Endodermal cell (in vitro differentiated cells): ENCODE measurements around the gene SSH2. TPM values are rescaled to one million over a fixed set of nuclear protein-coding genes. Genes with fewer than 3 reads are reported as not detected.

ENCODE experiments used
- DNase-seq: peaks from one replicate; pipeline ENCODE4 v3.0.0-alpha.2; 2017
- H3K27ac ChIP-seq: 2 replicates; pipeline ENCODE4 v1.5.1; 2013; ENCODE audit warnings: mild to moderate bottlenecking, low read depth, low read length, moderate library complexity
- H3K27me3 ChIP-seq: 2 replicates; pipeline ENCODE4 v1.6.1; 2013; ENCODE audit warnings: mild to moderate bottlenecking, low read length, moderate library complexity; ENCODE audit not compliant: insufficient read depth, control insufficient read depth, poor library complexity, severe bottlenecking
- H3K36me3 ChIP-seq: 2 replicates; pipeline ENCODE4 v1.7.0; 2013; ENCODE audit warnings: mild to moderate bottlenecking, low read length, moderate library complexity; ENCODE audit not compliant: control insufficient read depth, insufficient read depth
- H3K4me1 ChIP-seq: one replicate; pipeline ENCODE4 v1.7.0; 2013; ENCODE audit warnings: low read length; ENCODE audit not compliant: control insufficient read depth, insufficient read depth
- H3K4me3 ChIP-seq: 2 replicates; pipeline ENCODE4 v1.5.1; 2013; ENCODE audit warnings: mild to moderate bottlenecking, low read length, moderate library complexity
- H3K9ac ChIP-seq: 2 replicates; pipeline ENCODE4 v1.6.1; 2013; ENCODE audit warnings: mild to moderate bottlenecking, low read length, moderate library complexity; ENCODE audit not compliant: poor library complexity, severe bottlenecking; ENCODE audit errors: extremely low read depth
- H3K9me3 ChIP-seq: 2 replicates; pipeline ENCODE4 v1.6.1; 2013; ENCODE audit warnings: mild to moderate bottlenecking, low read length, moderate library complexity; ENCODE audit not compliant: control insufficient read depth
- H3K27ac Mint-ChIP-seq: 2 replicates; pipeline ENCODE4 v1.8.0; 2020; ENCODE audit warnings: mixed read lengths
- H3K27me3 Mint-ChIP-seq: 2 replicates; pipeline ENCODE4 v1.8.0; 2021; ENCODE audit warnings: mild to moderate bottlenecking, mixed read lengths; ENCODE audit not compliant: insufficient read depth
- H3K36me3 Mint-ChIP-seq: 2 replicates; pipeline ENCODE4 v1.8.0; 2020; ENCODE audit warnings: low read depth, mixed read lengths
- H3K4me1 Mint-ChIP-seq: 2 replicates; pipeline ENCODE4 v1.8.0; 2020; ENCODE audit warnings: mixed read lengths
- H3K4me3 Mint-ChIP-seq: 2 replicates; pipeline ENCODE4 v1.8.0; 2020; ENCODE audit warnings: mild to moderate bottlenecking, moderate library complexity, mixed read lengths
- H3K9me3 Mint-ChIP-seq: 2 replicates; pipeline ENCODE4 v1.8.0; 2020; ENCODE audit warnings: mild to moderate bottlenecking, mixed read lengths
- CTCF ChIP-seq: fragments of 200-600 bp; sonication (generic); conservative IDR thresholded peaks from 2 replicates; pipeline ENCODE4 v1.5.0; 2021; ENCODE audit warnings: antibody characterized with exemption, mild to moderate bottlenecking
- WGBS, 2 experiments: methylation state at CpG; one replicate each; pipeline versions ENCODE4 v1.1.5 to v1.1.7; 2013; ENCODE audit warnings: missing lambda C conversion rate in 2 of 2, mixed read lengths in 1 of 2; ENCODE audit not compliant: insufficient coverage in 1 of 2, insufficient read length in 1 of 2; 5-methylcytosine and 5-hydroxymethylcytosine counted together
- total RNA-seq, 2 donors: library from RNA; stranded (reverse); fragmentation: NEBNext Ultra II Directional in 1 of 2; extraction: Animal tissue kit (Norgen Biotek cat#: 25700) in 1 of 2; gene quantifications; 2 replicates in 1 of 2; 3 replicates in 1 of 2; pipeline ENCODE4 v1.2.1, GENCODE V29; 2021

SSH2 gene
- total RNA-seq, 2 donors from 2014 or later = 11.3 to 13.5 TPM

GRCh38 chr17:29671661-29672060, 258.4 kb downstream of the SSH2 start:
- Histone ChIP-seq H3K36me3 (peaks cover 4% of the 10 kb centered on the region), H3K27ac (no peak overlapping the region), H3K9ac (no peak overlapping the region), H3K9me3 (no peaks in the 10 kb centered on the region), H3K27me3 (no peaks in the 10 kb centered on the region), H3K4me3 (no peak overlapping the region), H3K4me1 (no peaks in the 10 kb centered on the region)
- Mint-ChIP-seq H3K4me3 (no peak overlapping the region), H3K4me1 (peaks cover 2% of the 10 kb centered on the region), H3K9me3 (no peaks in the 10 kb centered on the region), H3K36me3 (no peaks in the 10 kb centered on the region), H3K27ac (no peak overlapping the region), H3K27me3 (no peaks in the 10 kb centered on the region)
- WGBS, 2 experiments = 94 to 96% methylated on average over 5 of the region's 5 CpGs
- no peak for TF ChIP-seq CTCF
- no peak for DNase-seq

- Mint-ChIP-seq H3K36me3 (peaks cover 5% of the 10 kb centered on the region), H3K4me1 (peaks cover 2% of the 10 kb centered on the region), H3K9me3 (no peaks in the 10 kb centered on the region), H3K27ac (no peak overlapping the region), H3K27me3 (no peaks in the 10 kb centered on the region), H3K4me3 (no peak overlapping the region)
- DNase-seq = no peak
- no peak for TF ChIP-seq CTCF
- H3K27me3 ChIP-seq = no peaks in the 10 kb centered on the region
- peaks cover 4% of the 10 kb centered on the region for H3K36me3 ChIP-seq
- no peak overlapping the region for H3K4me3 ChIP-seq
- no peaks in the 10 kb centered on the region for H3K4me1 ChIP-seq
- H3K9ac ChIP-seq = no peak overlapping the region
- no peaks in the 10 kb centered on the region for H3K9me3 ChIP-seq
- H3K27ac ChIP-seq = no peak overlapping the region
These were observed 260.8 kb downstream of the SSH2 start for GRCh38 chr17:29669266-29669665.

GRCh38 chr17:29667969-29668368, 262.1 kb downstream of the SSH2 start:
- no peaks in the 10 kb centered on the region for H3K27me3 ChIP-seq
- peaks cover 7% of the 10 kb centered on the region for H3K4me1 Mint-ChIP-seq
- peaks cover 4% of the 10 kb centered on the region for H3K36me3 ChIP-seq
- no peak overlapping the region for H3K4me3 ChIP-seq
- H3K4me1 ChIP-seq = no peaks in the 10 kb centered on the region
- TF ChIP-seq CTCF = no peak
- H3K27ac ChIP-seq = no peak overlapping the region
- peaks cover 5% of the 10 kb centered on the region for H3K36me3 Mint-ChIP-seq
- H3K27me3 Mint-ChIP-seq = no peaks in the 10 kb centered on the region
- H3K9me3 Mint-ChIP-seq = no peaks in the 10 kb centered on the region
- DNase-seq = no peak
- no peaks in the 10 kb centered on the region for H3K9me3 ChIP-seq
- no peak overlapping the region for H3K27ac Mint-ChIP-seq
- H3K9ac ChIP-seq = no peak overlapping the region
- H3K4me3 Mint-ChIP-seq = no peak overlapping the region
